ENCODE data around the gene TNFAIP3.

GRCh38 chr6:137881522-137881886 lies 14.4 kb downstream of the TNFAIP3 start:
- TF ChIP-seq POLR2A (IDR thresholded peaks at IDR 0.05): no peak
- TF ChIP-seq CTCF (IDR thresholded peaks at IDR 0.05): no peak
- no peak for TF ChIP-seq EP300 (IDR thresholded peaks at IDR 0.05)
- TF ChIP-seq POLR2AphosphoS5 (IDR thresholded peaks at IDR 0.05): no peak
